HT-29 (cell line): ENCODE results near the gene SLC25A52. TPM values are rescaled to one million over a fixed set of nuclear protein-coding genes. Genes with fewer than 3 reads are reported as not detected.

Experiments used
- total RNA-seq: library from RNA; depleted of rRNA; stranded (reverse); fragments of >200 nt; shearing (Covaris generic); gene quantifications from 2 replicates; pipeline ENCODE4 v1.2.3, GENCODE V29; 2014; rRNA removed

SLC25A52 gene
- total RNA-seq, 1 experiment from 2014 or later, result not detected

Other genes starting within 250 kb of the SLC25A52 start
- gene TTR, start 169.0 kb downstream of the SLC25A52 start, total RNA-seq, result 1.3 and 2.8 TPM in 2 replicates
- gene B4GALT6, start 76.3 kb downstream of the SLC25A52 start, total RNA-seq, result 0.68 and 2.3 TPM in 2 replicates
- 27.7 and 28.0 TPM in 2 replicates for gene TRAPPC8, start 182.2 kb upstream of the SLC25A52 start, total RNA-seq